Smooth muscle cell (in vitro differentiated cells): ENCODE data around the gene DOCK2. TPM values are rescaled to one million over a fixed set of nuclear protein-coding genes. Genes with fewer than 3 reads are reported as not detected.

ENCODE experiments used
- DNase-seq: peaks from one replicate; lab custom pipeline; 2025; ENCODE audit not compliant: unreplicated experiment; lab: John Stamatoyannopoulos, UW
- H2AFZ ChIP-seq: fragments of 200-600 bp; sonication (generic); 2 replicates; pipeline ENCODE4 v1.6.0; 2016; ENCODE audit warnings: antibody characterized with exemption, low read depth, mild to moderate bottlenecking
- H3F3A ChIP-seq: fragments of 200-600 bp; sonication (generic); 2 replicates; pipeline ENCODE4 v1.6.0; 2017; ENCODE audit warnings: antibody characterized with exemption, low read depth
- H3K27ac ChIP-seq: fragments of 200-600 bp; sonication (generic); 2 replicates; pipeline ENCODE4 v1.5.1; 2016; ENCODE audit warnings: low read depth, mild to moderate bottlenecking
- H3K27me3 ChIP-seq: fragments of 200-600 bp; sonication (generic); 2 replicates; pipeline ENCODE4 v1.6.1; 2016; ENCODE audit warnings: low read depth, mild to moderate bottlenecking
- H3K36me3 ChIP-seq: fragments of 200-600 bp; sonication (generic); 2 replicates; pipeline ENCODE4 v1.5.1; 2016; ENCODE audit warnings: low read depth
- H3K4me1 ChIP-seq: fragments of 200-600 bp; sonication (generic); 2 replicates; pipeline ENCODE4 v1.5.1; 2016; ENCODE audit warnings: low read depth
- H3K4me2 ChIP-seq: fragments of 200-600 bp; sonication (generic); 2 replicates; pipeline ENCODE4 v1.6.0; 2016; ENCODE audit warnings: mild to moderate bottlenecking
- H3K4me3 ChIP-seq: fragments of 200-600 bp; sonication (generic); 2 replicates; pipeline ENCODE4 v1.5.1; 2016; ENCODE audit warnings: mild to moderate bottlenecking
- H3K79me2 ChIP-seq: fragments of 200-600 bp; sonication (generic); 2 replicates; pipeline ENCODE4 v1.6.0; 2016; ENCODE audit warnings: low read depth, mild to moderate bottlenecking
- H3K9ac ChIP-seq: fragments of 200-600 bp; sonication (generic); 2 replicates; pipeline ENCODE4 v1.6.0; 2016; ENCODE audit warnings: low read depth
- H3K9me3 ChIP-seq: fragments of 200-600 bp; sonication (generic); replicated peaks from 2 replicates; pipeline ENCODE4 v1.5.1; 2016; ENCODE audit warnings: low read depth
- H4K20me1 ChIP-seq: fragments of 200-600 bp; sonication (generic); 2 replicates; pipeline ENCODE4 v1.6.0; 2016; ENCODE audit warnings: low read depth
- CTCF ChIP-seq: fragments of 200-600 bp; sonication (generic); IDR thresholded peaks from 2 replicates; pipeline ENCODE4 v1.5.1; 2017; ENCODE audit warnings: borderline replicate concordance, mild to moderate bottlenecking, antibody characterized with exemption; ENCODE audit not compliant: insufficient read depth, poor library complexity, severe bottlenecking
- WGBS: methylation state at CpG from one replicate; pipeline ENCODE4 v1.1.7; 2016; ENCODE audit warnings: low lambda C conversion rate; 5-methylcytosine and 5-hydroxymethylcytosine counted together
- polyA plus RNA-seq: library from polyadenylated mRNA; unstranded; fragments of >200 nt; fragmentation: Nextera tagmentation; extraction: Ambion mirVana; gene quantifications from 2 replicates; pipeline ENCODE4 v1.2.1, GENCODE V29; 2016
- total RNA-seq: library from RNA; depleted of rRNA; stranded (reverse); fragments of >200 nt; gene quantifications from 2 replicates; pipeline ENCODE4 v1.2.3, GENCODE V29; 2014

Gene DOCK2
- total and polyA plus RNA-seq, 2 experiments from 2014 or later = 0.73 to 3.0 TPM

DNA sequence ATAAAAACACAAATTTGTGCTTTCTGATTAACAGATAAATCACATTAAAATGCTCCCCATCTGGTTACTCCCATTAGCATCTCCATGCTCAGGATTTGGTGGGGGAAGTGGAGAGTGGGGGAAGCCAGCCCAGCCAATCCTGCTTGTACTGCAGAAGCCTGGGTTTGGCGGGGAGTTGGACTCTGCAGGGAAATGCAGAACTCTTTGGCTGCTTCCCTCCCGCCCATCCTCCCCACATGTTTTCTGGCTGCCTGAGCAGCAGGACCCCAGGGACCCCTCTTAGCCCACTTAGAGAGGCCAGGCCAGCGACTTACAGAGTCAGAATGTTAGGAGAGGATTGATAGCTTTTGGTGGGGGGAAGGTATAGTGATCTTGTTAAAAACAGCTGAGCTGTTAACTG, 409.2 kb downstream of the DOCK2 start:
- Histone ChIP-seq H2AFZ (no peak overlapping the region), H3K79me2 (no peaks in the 10 kb centered on the region), H3K36me3 (no peaks in the 10 kb centered on the region), H3K27ac (no peak overlapping the region), H4K20me1 (no peaks in the 10 kb centered on the region), H3K4me1 (no peaks in the 10 kb centered on the region), H3K4me2 (no peak overlapping the region), H3K27me3 (peaks cover 6% of the 10 kb centered on the region), H3F3A (no peaks in the 10 kb centered on the region), H3K4me3 (no peak overlapping the region), H3K9ac (no peak overlapping the region), H3K9me3 (no peaks in the 10 kb centered on the region)
- no peak for TF ChIP-seq CTCF
- 70% methylated on average over 3 of the region's 3 CpGs for WGBS
- no peak for DNase-seq

- H3K4me3 ChIP-seq = no peak overlapping the region
- H3F3A ChIP-seq = no peaks in the 10 kb centered on the region
- H3K4me2 ChIP-seq = no peak overlapping the region
- H3K36me3 ChIP-seq = no peaks in the 10 kb centered on the region
- no peaks in the 10 kb centered on the region for H3K27me3 ChIP-seq
- 77% methylated on average over 3 of the region's 3 CpGs for WGBS
- no peaks in the 10 kb centered on the region for H4K20me1 ChIP-seq
- H3K9me3 ChIP-seq = no peaks in the 10 kb centered on the region
- H3K27ac ChIP-seq = no peak overlapping the region
- H3K4me1 ChIP-seq = no peaks in the 10 kb centered on the region
- H3K79me2 ChIP-seq = no peaks in the 10 kb centered on the region
- no peak for DNase-seq
- H2AFZ ChIP-seq = no peak overlapping the region
- H3K9ac ChIP-seq = no peak overlapping the region
- TF ChIP-seq CTCF = no peak
Observed at GRCh38 chr5:170049713-170050112, 412.6 kb downstream of the DOCK2 start.

DNA sequence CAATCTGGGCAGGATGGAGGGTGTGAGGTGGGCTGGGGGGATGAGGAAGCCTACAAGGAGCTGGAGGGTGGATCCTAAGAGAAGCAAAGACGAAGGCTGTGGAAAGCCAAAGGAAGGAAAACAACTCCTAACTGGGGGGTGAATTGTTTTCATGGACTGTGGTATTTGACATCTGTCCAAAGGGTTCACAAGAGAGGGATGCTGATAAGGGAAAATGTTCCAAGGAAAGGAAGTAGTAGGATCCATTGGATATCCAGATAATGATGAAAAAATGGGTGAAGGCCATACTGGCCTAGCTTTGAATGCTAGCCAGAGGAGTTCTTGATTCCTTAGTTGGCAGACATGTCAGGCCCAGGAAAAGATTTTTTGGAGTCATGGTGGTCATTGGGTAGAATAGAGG, 416.8 kb downstream of the DOCK2 start:
- Histone ChIP-seq H3K4me2 (no peak overlapping the region), H4K20me1 (no peaks in the 10 kb centered on the region), H3K4me1 (no peaks in the 10 kb centered on the region), H3K4me3 (no peak overlapping the region), H3F3A (no peaks in the 10 kb centered on the region), H3K27ac (no peak overlapping the region), H3K79me2 (no peaks in the 10 kb centered on the region), H3K36me3 (no peaks in the 10 kb centered on the region), H3K27me3 (no peaks in the 10 kb centered on the region), H2AFZ (no peak overlapping the region), H3K9me3 (no peaks in the 10 kb centered on the region), H3K9ac (no peak overlapping the region)
- 95% methylated on average over 1 of the region's 1 CpG for WGBS
- no peak for TF ChIP-seq CTCF
- no peak for DNase-seq

DNA sequence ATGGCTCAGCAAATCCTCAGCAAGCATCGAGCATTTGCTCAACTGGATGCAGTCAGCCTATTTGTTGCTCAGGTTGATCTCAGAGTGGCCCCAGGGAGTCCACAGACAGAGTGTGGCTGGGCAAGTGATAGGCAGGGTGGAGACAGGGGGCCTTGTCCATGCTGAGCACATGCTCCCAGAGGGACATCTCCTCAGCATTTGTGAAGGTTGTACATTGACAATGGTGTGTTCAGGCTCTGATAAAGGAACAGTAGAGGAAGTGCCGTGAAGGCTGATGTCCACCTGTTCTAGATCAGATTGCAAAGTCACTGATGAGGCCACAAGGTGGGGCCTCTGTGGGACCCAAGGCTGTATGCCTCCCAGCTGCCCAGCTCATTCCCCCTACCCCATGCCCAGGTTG, 418.5 kb downstream of the DOCK2 start:
- Histone ChIP-seq H3K9ac (no peak overlapping the region), H2AFZ (no peak overlapping the region), H3K36me3 (no peaks in the 10 kb centered on the region), H3K4me1 (no peaks in the 10 kb centered on the region), H4K20me1 (no peaks in the 10 kb centered on the region), H3K79me2 (no peaks in the 10 kb centered on the region), H3K4me2 (no peak overlapping the region), H3K27ac (no peak overlapping the region), H3F3A (no peaks in the 10 kb centered on the region), H3K27me3 (no peaks in the 10 kb centered on the region), H3K4me3 (no peak overlapping the region), H3K9me3 (no peaks in the 10 kb centered on the region)
- no peak for TF ChIP-seq CTCF
- WGBS = 93% methylated on average over 2 of the region's 2 CpGs
- DNase-seq = no peak
